GM18526 (cell line): ENCODE results near the gene RIMS3.

Experiments
- POLR2A ChIP-seq: IDR thresholded peaks from 3 replicates; pipeline ENCODE4 v1.6.1; 2011; ENCODE audit not compliant: insufficient read length; ENCODE audit errors: extremely low read depth

The RIMS3 gene

GRCh38 chr1:40665335-40666171 lies at the start of gene RIMS3:
Gene RIMS3, minus strand, starts transcription at chr1:40665682. Its CDS starts 23,757 bp downstream, at chr1:40641925.
- TF ChIP-seq POLR2A: no peak

DNA sequence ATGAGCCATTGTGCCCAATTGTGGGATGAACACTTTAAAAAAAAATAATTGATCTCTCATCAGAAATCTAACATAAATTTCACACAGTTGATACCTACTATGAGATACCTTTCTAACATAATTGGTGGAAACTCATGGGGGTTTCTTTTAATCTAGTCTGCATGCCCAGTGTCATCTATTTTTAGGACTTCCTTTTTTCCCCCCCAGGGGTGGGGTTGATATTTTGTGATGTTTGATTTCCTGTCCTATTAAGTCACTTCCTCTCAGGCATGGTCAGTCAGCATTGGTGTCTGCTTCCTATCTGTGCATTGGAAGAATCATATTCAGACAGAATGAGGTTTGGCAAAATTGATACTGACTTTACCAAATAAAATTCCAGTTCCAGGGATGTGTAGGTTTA lies 47.5 kb upstream of the RIMS3 start:
- TF ChIP-seq POLR2A: no peak

GRCh38 chr1:40712405-40712944 lies 47.0 kb upstream of the RIMS3 start:
- TF ChIP-seq POLR2A: no peak

DNA sequence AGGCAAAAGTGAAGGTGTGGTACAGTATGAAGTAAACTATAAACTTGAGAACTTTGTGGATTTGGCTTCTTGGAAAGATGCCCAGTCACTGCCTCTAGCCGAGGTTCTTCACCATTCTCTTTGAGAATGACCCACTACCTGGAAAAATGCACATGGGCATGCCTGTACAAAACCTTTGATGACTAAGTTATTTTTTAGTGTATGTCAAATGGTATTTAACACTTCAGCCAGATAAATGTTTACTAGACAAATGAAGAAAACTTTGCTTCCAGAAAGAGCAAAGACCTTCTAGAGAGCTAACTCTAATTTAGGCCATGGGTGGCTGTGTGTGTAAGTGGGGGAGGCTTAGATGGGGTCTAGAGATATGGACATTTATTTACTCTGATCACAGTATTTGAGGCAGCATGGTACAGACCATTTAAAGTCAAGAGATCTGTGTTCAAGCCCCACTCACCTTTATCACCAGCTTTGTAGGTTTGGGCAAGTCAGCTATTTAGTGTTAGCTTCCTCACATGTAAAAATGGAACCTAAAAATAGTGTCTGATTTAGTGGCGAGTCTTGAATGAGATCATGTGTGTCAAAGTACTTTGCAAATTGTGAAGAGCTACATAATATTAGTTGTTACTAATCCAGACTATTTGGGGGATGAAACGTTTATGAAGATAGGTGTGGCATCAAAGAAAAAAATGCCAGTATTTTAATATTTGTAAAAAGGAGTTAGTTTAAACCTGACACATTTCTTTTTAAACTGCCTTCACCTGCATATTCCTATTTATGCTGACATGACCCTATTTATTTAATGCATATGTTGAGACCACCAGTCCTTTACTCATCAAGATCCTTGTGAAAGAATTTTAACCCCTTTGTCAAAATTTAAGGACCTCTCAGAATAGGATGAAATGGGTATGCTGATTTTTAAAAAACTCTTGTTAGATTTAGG lies 46.3 kb upstream of the RIMS3 start:
- no peak for TF ChIP-seq POLR2A

- TF ChIP-seq POLR2A: no peak
Observed at GRCh38 chr1:40710581-40711315, 45.3 kb upstream of the RIMS3 start.

- TF ChIP-seq POLR2A: no peak
Observed at GRCh38 chr1:40709802-40710278, 44.4 kb upstream of the RIMS3 start.

- no peak for TF ChIP-seq POLR2A
Observed at GRCh38 chr1:40709100-40709801, 43.8 kb upstream of the RIMS3 start.

- TF ChIP-seq POLR2A: no peak
Observed at GRCh38 chr1:40708750-40709099, 43.2 kb upstream of the RIMS3 start.

GRCh38 chr1:40706626-40707025 lies 41.1 kb upstream of the RIMS3 start:
- no peak for TF ChIP-seq POLR2A

- no peak for TF ChIP-seq POLR2A
Observed at GRCh38 chr1:40704817-40705733, 39.6 kb upstream of the RIMS3 start.

GRCh38 chr1:40703316-40703715 lies 37.8 kb upstream of the RIMS3 start:
- no peak for TF ChIP-seq POLR2A

DNA sequence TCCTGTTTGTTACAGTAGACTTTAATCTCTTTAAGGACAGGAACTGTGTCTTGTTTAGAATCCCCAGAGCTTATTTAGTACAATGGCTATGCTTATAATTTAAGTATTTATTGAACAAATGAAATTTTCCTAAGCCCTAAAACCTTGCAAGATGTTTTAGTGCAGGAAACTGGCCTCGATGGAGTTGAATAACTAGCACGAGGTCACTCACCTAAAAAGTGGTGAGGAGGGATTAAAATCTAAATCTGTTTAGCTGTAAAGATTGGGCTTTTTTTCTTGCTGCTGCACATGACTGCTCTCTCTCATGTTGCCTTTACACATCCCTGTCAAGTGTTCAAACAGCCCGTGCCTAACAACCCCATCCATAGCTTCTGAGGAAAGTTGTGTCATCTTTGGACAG lies 36.2 kb upstream of the RIMS3 start:
- TF ChIP-seq POLR2A: no peak

DNA sequence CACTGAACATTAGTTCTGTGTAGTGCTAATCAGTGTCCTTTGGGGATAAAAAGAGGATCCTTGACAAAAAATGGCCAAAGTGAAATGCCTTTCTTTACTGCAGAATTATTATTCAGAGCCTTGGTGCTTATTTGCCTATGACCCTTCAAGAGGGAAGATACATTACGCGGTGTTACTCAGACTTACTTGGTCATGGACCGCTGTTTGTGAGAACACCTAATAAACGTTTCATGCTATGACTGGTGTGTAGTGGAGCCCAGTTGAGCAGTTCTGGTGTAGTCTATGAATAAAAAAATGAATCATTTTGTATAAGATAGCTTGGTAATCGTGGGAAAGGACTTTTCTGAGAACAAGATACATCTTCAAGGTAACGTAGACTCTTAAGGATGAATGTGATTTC lies 34.3 kb upstream of the RIMS3 start:
- no peak for TF ChIP-seq POLR2A

DNA sequence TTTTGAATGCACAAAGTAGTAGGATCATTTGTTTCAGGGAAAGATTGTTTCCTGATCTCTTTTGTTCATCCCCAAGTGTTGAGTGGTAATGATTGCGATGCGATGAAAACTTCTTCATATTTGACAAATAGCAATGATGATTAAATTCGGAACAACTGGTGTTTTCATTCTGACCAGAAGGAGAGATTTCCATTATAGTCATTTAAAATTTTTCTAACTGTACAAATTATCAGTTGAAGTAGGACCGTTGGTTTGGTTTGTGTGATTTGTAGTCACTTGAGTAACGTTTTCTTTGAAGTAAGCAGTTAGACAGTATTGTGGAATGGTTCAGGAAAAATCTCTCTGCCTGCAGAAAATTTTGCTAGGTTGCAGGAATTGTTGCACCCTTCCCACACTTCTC lies 32.0 kb upstream of the RIMS3 start:
- no peak for TF ChIP-seq POLR2A

DNA sequence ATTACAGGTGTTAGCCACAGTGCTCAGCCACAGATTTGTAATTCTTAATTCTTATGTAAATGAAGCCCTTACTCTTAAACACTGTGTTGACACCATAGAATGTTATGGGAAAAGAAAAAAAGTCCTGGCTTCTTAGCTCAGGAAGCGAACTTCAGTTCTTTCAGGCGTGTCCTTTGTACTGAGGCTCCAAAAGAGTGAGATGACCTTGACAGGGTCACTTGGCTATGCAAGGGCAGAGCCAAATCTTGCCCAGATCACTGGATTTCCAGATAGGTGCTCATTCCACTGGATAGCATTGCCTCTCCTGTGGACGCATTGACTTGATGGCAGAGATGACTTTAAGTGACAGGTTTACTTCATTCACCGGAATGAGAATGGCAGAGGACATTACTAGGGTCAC lies 30.8 kb upstream of the RIMS3 start:
- no peak for TF ChIP-seq POLR2A
